Omental fat pad (tissue), 4 donors: ENCODE measurements around the gene SYT9. TPM values are rescaled to one million over a fixed set of nuclear protein-coding genes. Genes with fewer than 3 reads are reported as not detected.

Experiments used
- ATAC-seq: fragments of 150-250 bp; one replicate; pipeline ENCODE4 v1.9.1; 2016; ENCODE audit warnings: mild to moderate bottlenecking, moderate library complexity; ENCODE audit not compliant: low FRiP score
- DNase-seq: peaks from one replicate; pipeline ENCODE4 v3.0.0-alpha.2; 2019; ENCODE audit warnings: low spot score
- CTCF ChIP-seq, 3 donors: fragments of 450-650 bp; IDR thresholded peaks; one replicate each; pipeline ENCODE4 v1.5.1; 2016 to 2017; ENCODE audit warnings: antibody characterized with exemption in 3 of 3, mild to moderate bottlenecking in 3 of 3, moderate library complexity in 2 of 3
- total RNA-seq, 4 donors: library from RNA; depleted of rRNA; stranded (reverse); fragments of >200 nt; gene quantifications; one replicate each; pipeline ENCODE4 v1.1.0, GENCODE V29; 2016

The SYT9 gene
- total RNA-seq, 4 donors from 2014 or later, result 0.13 to 0.46 TPM; not detected in 2

DNA sequence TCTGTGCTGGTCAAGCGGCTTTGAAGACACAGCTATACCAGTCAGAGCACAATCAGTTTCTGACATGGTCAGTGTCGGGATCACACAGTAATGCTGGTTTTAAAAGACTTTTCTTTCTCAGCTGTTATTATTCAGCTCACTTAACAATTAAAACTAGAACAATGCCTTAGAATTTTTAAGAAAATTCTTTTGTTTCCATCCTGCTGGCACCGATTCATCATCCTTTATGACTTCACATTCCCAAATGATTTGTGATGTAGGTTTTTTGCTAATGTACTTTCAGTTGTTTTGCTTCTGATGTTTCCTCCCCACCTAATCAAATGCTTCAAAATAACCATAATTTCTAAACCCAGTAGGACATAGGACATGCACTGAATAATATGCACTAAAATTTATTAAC lies 199.1 kb downstream of the SYT9 start:
- no peak for TF ChIP-seq CTCF (IDR thresholded peaks at IDR 0.05)
- no peak for DNase-seq
- ATAC-seq, result no peak

GRCh38 chr11:7451520-7451919 lies 199.8 kb downstream of the SYT9 start:
- TF ChIP-seq CTCF (IDR thresholded peaks at IDR 0.05), result no peak
- DNase-seq, result no peak
- ATAC-seq, result no peak

GRCh38 chr11:7451952-7452494 lies 200.3 kb downstream of the SYT9 start:
- DNase-seq, result no peak
- TF ChIP-seq CTCF (IDR thresholded peaks at IDR 0.05), result no peak
- no peak for ATAC-seq

DNA sequence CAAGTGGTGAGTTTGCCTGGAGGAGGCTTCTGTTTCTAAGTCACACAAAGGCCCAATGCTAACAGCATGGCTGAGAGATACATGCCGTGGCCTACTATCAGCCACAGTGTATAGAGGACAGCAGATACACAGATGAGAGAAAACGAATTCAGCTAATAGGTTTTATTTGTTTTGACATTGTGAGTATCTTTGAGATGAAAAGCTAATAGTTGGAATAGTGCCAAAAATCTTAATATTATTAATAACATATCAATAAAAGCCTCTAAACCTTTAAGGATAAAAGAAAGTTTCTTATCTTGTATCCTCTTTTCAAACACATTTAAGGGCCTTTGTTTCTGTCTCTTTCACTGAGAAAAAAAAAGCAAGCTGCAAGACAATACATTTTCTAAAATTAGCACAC lies 203.2 kb downstream of the SYT9 start:
- ATAC-seq (no peak), DNase-seq (no peak)
- TF ChIP-seq CTCF (IDR thresholded peaks at IDR 0.05), result no peak

GRCh38 chr11:7457211-7457610 lies 205.5 kb downstream of the SYT9 start:
- ATAC-seq (no peak), DNase-seq (no peak)
- no peak for TF ChIP-seq CTCF (IDR thresholded peaks at IDR 0.05)

DNA sequence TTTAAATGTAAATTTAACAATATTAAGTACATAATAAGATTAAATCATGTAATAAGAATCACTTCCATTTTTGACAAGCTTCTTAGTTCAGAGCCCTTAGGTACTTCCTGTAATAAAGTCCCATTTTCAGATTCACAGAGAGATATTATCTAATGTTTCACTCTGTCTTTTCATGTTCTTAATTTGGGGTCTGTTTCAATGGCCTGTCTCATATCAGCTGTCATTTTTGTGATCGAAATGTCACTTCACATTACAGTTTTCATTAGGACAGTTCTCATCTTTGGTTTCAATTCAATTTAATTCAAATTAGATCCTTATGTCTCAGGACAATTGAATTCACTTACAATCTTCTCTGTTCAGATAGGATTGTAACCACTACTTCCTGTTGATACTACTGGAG lies 211.0 kb downstream of the SYT9 start:
- no peak for DNase-seq
- no peak for ATAC-seq
- TF ChIP-seq CTCF (IDR thresholded peaks at IDR 0.05), result no peak

- no peak for ATAC-seq
- no peak for DNase-seq
- TF ChIP-seq CTCF (IDR thresholded peaks at IDR 0.05), result no peak
Measured at GRCh38 chr11:7467652-7468051, 215.9 kb downstream of the SYT9 start.
